Measurements from ENCODE around the gene TMEM178B. TPM values are rescaled to one million over a fixed set of nuclear protein-coding genes. Genes with fewer than 3 reads are reported as not detected.
"Not testable (repeated sequence)": the region's sequence is repeated elsewhere in the genome, so short reads cannot be mapped to it uniquely, and the experiment has no call there.

TMEM178B gene
- total and polyA plus RNA-seq, 2 donors (not counting 1 experiment from before 2014, with no cell fraction given): 0.28 to 0.96 TPM

- Histone ChIP-seq H3K9me3 (ENCODE audit: control extremely low read depth in 1 of 3, control insufficient read depth in 2 of 3, insufficient read depth in 1 of 3, low read length in 2 of 3) (peaks cover 0 to 4% (median 0%) of the 10 kb centered on the region in 3 donors), H3K9ac (ENCODE audit: low read length) (no peak overlapping the region), H3K27ac (ENCODE audit: low read length in 2 of 2) (no peak overlapping the region), H3K79me2 (ENCODE audit: control insufficient read depth, insufficient read depth, low read length) (no peaks in the 10 kb centered on the region), H3K4me1 (ENCODE audit: control insufficient read depth in 2 of 2, insufficient read depth in 2 of 2, low read length in 2 of 2) (no peaks in the 10 kb centered on the region), H3K27me3 (replicated peaks in 1 of 4; ENCODE audit: control extremely low read depth in 1 of 4, control insufficient read depth in 3 of 4, insufficient read depth in 4 of 4, low read length in 3 of 4) (no peaks in the 10 kb centered on the region), H3K4me2 (replicated peaks; ENCODE audit: low read depth, low read length, poor library complexity, severe bottlenecking) (no peak overlapping the region), H4K20me1 (ENCODE audit: control insufficient read depth, insufficient read depth, low read length, poor library complexity, severe bottlenecking) (no peaks in the 10 kb centered on the region), H3K4me3 (ENCODE audit: control extremely low read depth in 1 of 5, extremely low read depth in 1 of 5, insufficient read depth in 1 of 5, low read depth in 2 of 5, low read length in 4 of 5) (no peak overlapping the region), H2AFZ (ENCODE audit: insufficient read depth, low read depth, low read length, poor library complexity, severe bottlenecking) (no peak overlapping the region), H3K36me3 (replicated peaks in 1 of 2; ENCODE audit: control extremely low read depth in 1 of 2, control insufficient read depth in 1 of 2, extremely low read depth in 1 of 2, insufficient read depth in 2 of 2, low read length in 1 of 2) (no peaks in the 10 kb centered on the region)
- intact Hi-C loops (cut with micrococcal nuclease): no loop called here
- POLR2A ChIA-PET: no interaction called here
- CTCF ChIA-PET: no interaction called here
- Mint-ChIP-seq H3K9me3 (ENCODE audit: insufficient read depth) (no peaks in the 10 kb centered on the region), H3K27me3 (no peaks in the 10 kb centered on the region), H3K4me3 (no peak overlapping the region), H3K27ac (no peak overlapping the region), H3K4me1 (no peaks in the 10 kb centered on the region)
- no CpG with 5 or more reads among the region's 2 CpGs for WGBS (ENCODE audit: insufficient coverage)
- ATAC-seq (ENCODE audit: low read depth): no peak
- DNase-seq: no peak
- no peak for TF ChIP-seq EZH2 (IDR thresholded peaks at IDR 0.05; ENCODE audit: borderline replicate concordance, insufficient read depth, low read depth, low read length, poor library complexity, severe bottlenecking)
- no peak for TF ChIP-seq CTCF (IDR thresholded peaks at IDR 0.05)
Measured at GRCh38 chr7:141400356-141400755, 326.5 kb downstream of the TMEM178B start.

DNA sequence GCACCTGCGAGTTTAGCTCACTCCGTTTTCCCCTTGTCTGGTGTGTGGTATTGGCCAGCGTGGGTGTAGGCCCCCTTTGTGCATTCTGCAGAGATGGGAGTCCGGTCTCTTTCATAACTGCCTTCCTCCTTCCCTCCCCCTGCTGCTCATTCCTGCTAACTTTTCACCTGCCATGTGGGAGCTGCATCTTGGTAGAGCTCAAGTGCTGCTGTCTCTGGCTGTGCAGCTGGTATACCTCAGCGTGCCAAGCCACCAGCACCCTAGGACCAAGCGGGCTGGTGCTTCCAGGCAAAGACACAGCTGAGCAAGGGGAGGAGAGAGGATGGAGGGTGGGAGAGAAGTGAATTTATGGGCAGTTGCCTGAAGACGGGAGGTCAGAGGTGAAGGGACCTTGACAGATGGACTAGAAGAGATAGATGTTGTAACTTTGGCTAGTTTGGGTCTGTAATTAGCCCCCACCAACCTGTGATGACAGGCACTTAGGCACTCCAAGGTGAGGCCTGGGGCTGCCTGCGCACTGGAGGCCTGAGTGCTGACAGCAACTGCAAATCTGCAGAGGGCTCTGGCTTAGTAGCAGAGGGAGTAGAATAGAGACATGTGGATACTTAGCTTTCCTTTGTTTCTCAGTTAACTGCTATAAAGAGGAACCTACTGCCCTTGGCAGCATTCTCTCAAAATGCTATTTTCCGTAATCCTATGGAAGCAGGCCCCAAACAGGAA lies 328.6 kb downstream of the TMEM178B start:
- no peak overlapping the region for H3K4me3 Mint-ChIP-seq
- Histone ChIP-seq H3K9me3 (ENCODE audit: control extremely low read depth in 1 of 3, control insufficient read depth in 2 of 3, insufficient read depth in 1 of 3, low read length in 2 of 3) (peaks cover 0 to 4% (median 0%) of the 10 kb centered on the region in 3 donors), H3K27ac (ENCODE audit: low read length in 2 of 2) (no peak overlapping the region), H3K4me1 (ENCODE audit: control insufficient read depth in 2 of 2, insufficient read depth in 2 of 2, low read length in 2 of 2) (no peaks in the 10 kb centered on the region), H3K4me3 (ENCODE audit: control extremely low read depth in 1 of 5, extremely low read depth in 1 of 5, insufficient read depth in 1 of 5, low read depth in 2 of 5, low read length in 4 of 5) (no peak overlapping the region), H3K36me3 (replicated peaks in 1 of 2; ENCODE audit: control extremely low read depth in 1 of 2, control insufficient read depth in 1 of 2, extremely low read depth in 1 of 2, insufficient read depth in 2 of 2, low read length in 1 of 2) (no peaks in the 10 kb centered on the region), H4K20me1 (ENCODE audit: control insufficient read depth, insufficient read depth, low read length, poor library complexity, severe bottlenecking) (no peaks in the 10 kb centered on the region), H3K27me3 (replicated peaks in 1 of 4; ENCODE audit: control extremely low read depth in 1 of 4, control insufficient read depth in 3 of 4, insufficient read depth in 4 of 4, low read length in 3 of 4) (no peaks in the 10 kb centered on the region), H3K4me2 (replicated peaks; ENCODE audit: low read depth, low read length, poor library complexity, severe bottlenecking) (no peak overlapping the region), H3K79me2 (ENCODE audit: control insufficient read depth, insufficient read depth, low read length) (no peaks in the 10 kb centered on the region), H3K9ac (ENCODE audit: low read length) (no peak overlapping the region), H2AFZ (ENCODE audit: insufficient read depth, low read depth, low read length, poor library complexity, severe bottlenecking) (no peak overlapping the region)
- H3K9me3 Mint-ChIP-seq (ENCODE audit: insufficient read depth): no peaks in the 10 kb centered on the region
- ChIA-PET POLR2A (no interaction called here), CTCF (no interaction called here)
- intact Hi-C loops (cut with micrococcal nuclease): no loop called here
- H3K27me3 Mint-ChIP-seq: no peaks in the 10 kb centered on the region
- ATAC-seq (ENCODE audit: low read depth) (no peak), DNase-seq (no peak)
- no peak overlapping the region for H3K27ac Mint-ChIP-seq
- no peak for TF ChIP-seq EZH2 (IDR thresholded peaks at IDR 0.05; ENCODE audit: borderline replicate concordance, insufficient read depth, low read depth, low read length, poor library complexity, severe bottlenecking)
- TF ChIP-seq CTCF (IDR thresholded peaks at IDR 0.05): no peak
- no peaks in the 10 kb centered on the region for H3K4me1 Mint-ChIP-seq
- WGBS (ENCODE audit: insufficient coverage): 96% methylated on average over 9 of the region's 9 CpGs

- H3K79me2 ChIP-seq (ENCODE audit: control insufficient read depth, insufficient read depth, low read length); H3K4me1 Mint-ChIP-seq; ATAC-seq (ENCODE audit: low read depth); DNase-seq; H3K27ac ChIP-seq (ENCODE audit: low read length in 2 of 2); H2AFZ ChIP-seq (ENCODE audit: insufficient read depth, low read depth, low read length, poor library complexity, severe bottlenecking); intact Hi-C loops (cut with micrococcal nuclease); CTCF ChIA-PET; H3K27ac Mint-ChIP-seq; H3K4me3 ChIP-seq (ENCODE audit: control extremely low read depth in 1 of 5, extremely low read depth in 1 of 5, insufficient read depth in 1 of 5, low read depth in 2 of 5, low read length in 4 of 5); H3K4me2 ChIP-seq (replicated peaks; ENCODE audit: low read depth, low read length, poor library complexity, severe bottlenecking); H3K36me3 ChIP-seq (replicated peaks in 1 of 2; ENCODE audit: control extremely low read depth in 1 of 2, control insufficient read depth in 1 of 2, extremely low read depth in 1 of 2, insufficient read depth in 2 of 2, low read length in 1 of 2); H4K20me1 ChIP-seq (ENCODE audit: control insufficient read depth, insufficient read depth, low read length, poor library complexity, severe bottlenecking); H3K9ac ChIP-seq (ENCODE audit: low read length); H3K27me3 Mint-ChIP-seq; POLR2A ChIA-PET; H3K4me3 Mint-ChIP-seq; H3K27me3 ChIP-seq (replicated peaks in 1 of 4; ENCODE audit: control extremely low read depth in 1 of 4, control insufficient read depth in 3 of 4, insufficient read depth in 4 of 4, low read length in 3 of 4); H3K9me3 ChIP-seq (ENCODE audit: control extremely low read depth in 1 of 3, control insufficient read depth in 2 of 3, insufficient read depth in 1 of 3, low read length in 2 of 3); H3K9me3 Mint-ChIP-seq (ENCODE audit: insufficient read depth); H3K4me1 ChIP-seq (ENCODE audit: control insufficient read depth in 2 of 2, insufficient read depth in 2 of 2, low read length in 2 of 2): not testable (repeated sequence)
- WGBS (ENCODE audit: insufficient coverage): 84% methylated on average over 10 of the region's 11 CpGs
Measured at GRCh38 chr7:141403846-141404245, 330.0 kb downstream of the TMEM178B start.

Data from B cell (primary cell).